ENCODE measurements around the gene GPD1.

Gene GPD1

GRCh38 chr12:50082644-50083043 is 21.2 kb upstream of the GPD1 start:
- no peak for TF ChIP-seq CTCF (IDR thresholded peaks at IDR 0.05; ENCODE audit: borderline replicate concordance, insufficient read depth, low read depth, low read length)
- H3K4me3 ChIP-seq (ENCODE audit: low read depth, low read length): no peak overlapping the region

GRCh38 chr12:50083301-50083700 is 20.5 kb upstream of the GPD1 start:
- TF ChIP-seq CTCF (IDR thresholded peaks at IDR 0.05; ENCODE audit: borderline replicate concordance, insufficient read depth, low read depth, low read length): no peak
- no peak overlapping the region for H3K4me3 ChIP-seq (ENCODE audit: low read depth, low read length)

GRCh38 chr12:50084409-50084774 is 19.4 kb upstream of the GPD1 start:
- peak overlapping the region; percentile 83 for H3K4me3 ChIP-seq (ENCODE audit: low read depth, low read length)

- peak within 1 kb of the TSS; percentile 83 for H3K4me3 ChIP-seq (ENCODE audit: low read depth, low read length)
Observed at GRCh38 chr12:50084775-50085614, 18.8 kb upstream of the GPD1 start, which contains the start of gene SMARCD1. SMARCD1 (plus strand) TSS chr12:50085342; CDS start chr12:50085370, 28 bp downstream.

GRCh38 chr12:50085615-50086072 is 18.2 kb upstream of the GPD1 start:
- peak overlapping the region; percentile 83 for H3K4me3 ChIP-seq (ENCODE audit: low read depth, low read length)

More at GRCh38 chr12:50084775-50085614, 18.8 kb upstream of the GPD1 start, which contains the start of gene SMARCD1:
- peak; percentile 73 for TF ChIP-seq CTCF (IDR thresholded peaks at IDR 0.05; ENCODE audit: borderline replicate concordance, insufficient read depth, low read depth, low read length)

GRCh38 chr12:50086148-50086547 is 17.7 kb upstream of the GPD1 start:
- TF ChIP-seq CTCF (IDR thresholded peaks at IDR 0.05; ENCODE audit: borderline replicate concordance, insufficient read depth, low read depth, low read length): no peak
- peak overlapping the region; percentile 83 for H3K4me3 ChIP-seq (ENCODE audit: low read depth, low read length)

More at GRCh38 chr12:50085615-50086072, 18.2 kb upstream of the GPD1 start:
- TF ChIP-seq CTCF (IDR thresholded peaks at IDR 0.05; ENCODE audit: borderline replicate concordance, insufficient read depth, low read depth, low read length): no peak

GRCh38 chr12:50087151-50087550 is 16.7 kb upstream of the GPD1 start:
- no peak for TF ChIP-seq CTCF (IDR thresholded peaks at IDR 0.05; ENCODE audit: borderline replicate concordance, insufficient read depth, low read depth, low read length)
- H3K4me3 ChIP-seq (ENCODE audit: low read depth, low read length): no peak overlapping the region
